ENCODE measurements around the gene CLMP.
"Not testable (repeated sequence)": the region's sequence is repeated elsewhere in the genome, so short reads cannot be mapped to it uniquely, and the experiment has no call there.

The CLMP gene

DNA sequence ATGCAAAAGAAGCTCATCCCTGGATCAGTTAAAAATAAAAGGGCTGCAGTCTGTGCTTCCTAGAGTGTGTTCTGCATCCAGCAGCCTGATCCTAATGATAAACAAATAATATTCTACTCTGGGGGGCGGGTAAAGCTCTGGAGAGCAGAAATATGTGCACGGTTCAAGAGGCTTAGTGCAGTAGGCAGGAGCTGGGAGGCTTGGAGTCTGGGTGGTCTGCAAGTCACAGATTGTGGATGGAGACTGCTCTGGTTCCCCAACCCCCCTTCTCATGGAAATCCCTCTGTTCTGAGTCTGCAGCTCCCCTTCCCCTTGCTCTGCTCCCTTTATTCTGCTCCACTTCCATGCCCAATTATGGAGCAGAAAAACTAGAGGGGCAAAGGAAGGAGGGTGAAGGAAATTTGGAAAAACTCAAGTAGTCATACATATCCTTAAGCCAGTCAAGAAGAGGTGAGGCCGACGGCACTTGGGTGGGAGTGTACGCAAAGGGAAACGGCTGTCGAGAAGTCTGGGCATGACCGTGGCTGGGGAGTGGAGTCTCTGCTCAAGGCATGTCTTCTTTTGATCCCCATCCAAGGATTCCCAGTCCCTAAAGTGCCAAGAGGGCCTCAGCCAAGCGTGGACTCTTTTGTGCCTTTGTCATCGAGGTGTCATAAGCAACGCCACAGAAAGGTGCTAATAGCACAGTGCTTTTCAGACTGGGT lies 16.3 kb upstream of the CLMP start:
- Histone ChIP-seq H3K27me3 (replicated peaks; ENCODE audit: control insufficient read depth, insufficient read depth, low read length) (peaks cover 1% of the 10 kb centered on the region; the same call in 1 of the 2 replicates), H3K4me3 (replicated peaks; ENCODE audit: low read depth, low read length) (no peak overlapping the region), H3K36me3 (ENCODE audit: control insufficient read depth, insufficient read depth, low read length) (no peaks in the 10 kb centered on the region)
- no peak for DNase-seq (ENCODE audit: extremely low read depth, insufficient read length)
- TF ChIP-seq, protein P1, sequence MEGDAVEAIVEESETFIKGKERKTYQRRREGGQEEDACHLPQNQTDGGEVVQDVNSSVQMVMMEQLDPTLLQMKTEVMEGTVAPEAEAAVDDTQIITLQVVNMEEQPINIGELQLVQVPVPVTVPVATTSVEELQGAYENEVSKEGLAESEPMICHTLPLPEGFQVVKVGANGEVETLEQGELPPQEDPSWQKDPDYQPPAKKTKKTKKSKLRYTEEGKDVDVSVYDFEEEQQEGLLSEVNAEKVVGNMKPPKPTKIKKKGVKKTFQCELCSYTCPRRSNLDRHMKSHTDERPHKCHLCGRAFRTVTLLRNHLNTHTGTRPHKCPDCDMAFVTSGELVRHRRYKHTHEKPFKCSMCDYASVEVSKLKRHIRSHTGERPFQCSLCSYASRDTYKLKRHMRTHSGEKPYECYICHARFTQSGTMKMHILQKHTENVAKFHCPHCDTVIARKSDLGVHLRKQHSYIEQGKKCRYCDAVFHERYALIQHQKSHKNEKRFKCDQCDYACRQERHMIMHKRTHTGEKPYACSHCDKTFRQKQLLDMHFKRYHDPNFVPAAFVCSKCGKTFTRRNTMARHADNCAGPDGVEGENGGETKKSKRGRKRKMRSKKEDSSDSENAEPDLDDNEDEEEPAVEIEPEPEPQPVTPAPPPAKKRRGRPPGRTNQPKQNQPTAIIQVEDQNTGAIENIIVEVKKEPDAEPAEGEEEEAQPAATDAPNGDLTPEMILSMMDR (IDR thresholded peaks at IDR 0.05; ENCODE audit: insufficient read depth, low read length, poor library complexity, severe bottlenecking) = no peak

DNA sequence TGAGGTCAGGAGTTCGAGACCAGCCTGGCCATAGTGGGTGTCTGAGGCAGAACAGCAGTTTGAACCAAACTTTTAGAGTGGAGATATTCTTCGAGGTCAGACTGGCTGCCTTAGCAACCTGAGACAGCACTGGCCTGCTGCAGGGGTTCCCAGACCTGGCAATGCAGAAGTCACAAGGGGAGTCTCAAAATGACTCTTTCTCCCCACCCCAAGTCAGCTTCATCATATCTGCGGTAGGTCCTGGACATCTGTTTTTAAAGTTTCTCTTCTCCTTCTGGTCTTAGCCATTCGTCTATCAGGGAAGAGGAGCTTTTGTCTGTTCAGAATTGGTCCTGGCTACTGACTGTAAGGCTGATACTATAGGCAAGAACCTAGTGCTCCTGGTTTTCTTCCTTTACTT lies 14.5 kb upstream of the CLMP start:
- TF ChIP-seq, protein P1 (IDR thresholded peaks at IDR 0.05; ENCODE audit: insufficient read depth, low read length, poor library complexity, severe bottlenecking) = no peak
- no peak overlapping the region for H3K4me3 ChIP-seq (replicated peaks; ENCODE audit: low read depth, low read length)
- no peak for DNase-seq (ENCODE audit: extremely low read depth, insufficient read length)

DNA sequence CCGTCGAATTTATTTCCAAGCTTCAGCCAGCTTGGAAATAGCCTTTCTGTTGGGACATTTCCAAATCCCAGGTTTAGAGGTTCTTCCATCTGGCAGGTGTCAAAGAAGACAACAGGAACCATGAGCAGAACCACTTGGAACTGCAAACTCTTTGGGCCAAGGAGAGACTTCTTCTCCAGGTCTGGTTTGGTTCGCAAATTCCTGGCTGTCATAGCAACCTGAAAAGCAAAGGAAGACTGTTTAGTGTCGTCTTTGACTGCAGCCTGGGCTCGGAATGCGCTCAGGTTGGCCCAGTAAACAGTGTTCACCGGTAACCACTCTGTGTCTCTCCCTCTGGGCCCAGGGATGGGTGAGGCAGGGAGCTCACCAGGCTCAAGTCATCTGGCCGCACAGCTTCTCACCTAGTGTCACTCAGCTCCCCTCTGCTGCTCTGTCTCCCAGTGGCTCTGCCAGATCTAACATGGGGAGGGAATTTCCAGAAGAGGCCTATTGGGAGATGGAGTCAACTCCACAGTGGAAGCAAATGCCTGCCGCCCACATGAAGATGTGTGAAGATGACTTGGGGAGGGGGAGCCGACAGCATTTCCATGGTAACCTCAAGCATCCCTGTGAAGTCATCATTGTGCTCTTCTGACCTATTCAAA lies 11.9 kb upstream of the CLMP start:
- TF ChIP-seq, protein P1 (IDR thresholded peaks at IDR 0.05; ENCODE audit: insufficient read depth, low read length, poor library complexity, severe bottlenecking) = no peak

More for the DNA sequence above, 14.5 kb upstream of the CLMP start:
- peaks cover 1% of the 10 kb centered on the region; the same call in 1 of the 2 replicates for H3K27me3 ChIP-seq (replicated peaks; ENCODE audit: control insufficient read depth, insufficient read depth, low read length)
- H3K36me3 ChIP-seq (ENCODE audit: control insufficient read depth, insufficient read depth, low read length) = no peaks in the 10 kb centered on the region

DNA sequence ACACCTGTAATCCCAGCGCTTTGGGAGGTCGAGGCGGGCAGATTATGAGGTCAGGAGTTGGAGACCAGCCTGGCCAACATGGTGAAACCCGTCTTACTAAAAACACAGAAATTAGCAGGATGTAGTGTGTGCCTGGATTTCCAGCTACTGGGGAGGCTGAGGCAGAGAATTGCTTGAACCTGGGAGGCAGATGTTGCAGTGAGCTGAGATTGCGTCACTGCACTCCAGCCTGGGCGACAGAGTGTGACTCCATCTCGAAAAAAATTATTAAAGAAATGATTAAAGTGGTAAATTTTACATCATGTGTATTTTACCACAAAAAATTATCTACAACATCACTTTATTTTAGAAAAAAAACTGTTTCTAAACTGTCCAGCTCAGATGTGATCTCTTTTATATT lies 11.0 kb upstream of the CLMP start:
- not testable (repeated sequence) for H3K36me3 ChIP-seq (ENCODE audit: control insufficient read depth, insufficient read depth, low read length); DNase-seq (ENCODE audit: extremely low read depth, insufficient read length); H3K4me3 ChIP-seq (replicated peaks; ENCODE audit: low read depth, low read length); H3K27me3 ChIP-seq (replicated peaks; ENCODE audit: control insufficient read depth, insufficient read depth, low read length)

More for the DNA sequence above, 11.9 kb upstream of the CLMP start:
- Histone ChIP-seq H3K36me3 (ENCODE audit: control insufficient read depth, insufficient read depth, low read length) (no peaks in the 10 kb centered on the region), H3K4me3 (replicated peaks; ENCODE audit: low read depth, low read length) (no peak overlapping the region), H3K27me3 (replicated peaks; ENCODE audit: control insufficient read depth, insufficient read depth, low read length) (peaks cover 3% of the 10 kb centered on the region)
- DNase-seq (ENCODE audit: extremely low read depth, insufficient read length) = no peak

DNA sequence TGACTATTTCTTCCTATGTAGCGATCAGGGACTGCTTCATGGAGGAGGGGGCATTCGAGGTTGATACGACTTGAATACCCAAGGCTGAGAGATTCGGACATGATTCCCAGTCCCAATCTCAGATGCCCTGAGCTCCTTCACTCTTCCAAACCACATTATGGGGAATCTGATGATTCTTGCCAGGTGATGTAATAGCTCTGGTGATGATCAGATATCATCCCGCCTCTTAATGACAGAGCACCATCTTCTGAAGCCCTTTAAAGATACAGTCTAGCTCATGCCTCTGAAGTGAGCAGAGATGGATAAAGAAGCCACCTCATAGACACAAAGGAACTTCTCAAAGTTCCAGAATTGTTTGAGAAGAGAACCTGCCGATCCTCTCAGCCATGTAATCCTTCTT lies 8.9 kb upstream of the CLMP start:
- peaks cover 4% of the 10 kb centered on the region for H3K27me3 ChIP-seq (replicated peaks; ENCODE audit: control insufficient read depth, insufficient read depth, low read length)
- TF ChIP-seq, protein P1 (IDR thresholded peaks at IDR 0.05; ENCODE audit: insufficient read depth, low read length, poor library complexity, severe bottlenecking) = no peak
- DNase-seq (ENCODE audit: extremely low read depth, insufficient read length) = no peak

DNA sequence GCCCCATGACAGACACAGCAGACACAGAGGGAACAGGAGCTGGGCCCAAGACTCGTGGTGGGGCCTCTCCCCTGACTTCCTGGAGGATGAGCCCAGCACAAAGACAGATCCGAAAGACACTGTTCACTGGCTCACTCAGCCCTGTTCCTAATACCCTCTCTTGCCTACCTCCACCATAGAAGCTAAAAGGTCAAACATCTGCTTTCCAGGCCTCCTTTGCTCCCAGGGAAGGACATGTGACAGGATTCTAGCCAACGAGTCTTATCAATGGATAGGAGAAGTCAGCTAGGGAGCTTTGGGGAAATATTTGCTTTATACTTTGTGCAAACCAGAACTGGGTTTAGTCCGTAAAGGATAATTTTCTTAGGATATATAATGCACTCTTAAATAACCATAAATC lies 8.4 kb upstream of the CLMP start:
- Histone ChIP-seq H3K27me3 (replicated peaks; ENCODE audit: control insufficient read depth, insufficient read depth, low read length) (peaks cover 4% of the 10 kb centered on the region), H3K36me3 (ENCODE audit: control insufficient read depth, insufficient read depth, low read length) (no peaks in the 10 kb centered on the region), H3K4me3 (replicated peaks; ENCODE audit: low read depth, low read length) (no peak overlapping the region)
- DNase-seq (ENCODE audit: extremely low read depth, insufficient read length) = no peak
- TF ChIP-seq, protein P1 (IDR thresholded peaks at IDR 0.05; ENCODE audit: insufficient read depth, low read length, poor library complexity, severe bottlenecking) = no peak

More for the DNA sequence above, 8.9 kb upstream of the CLMP start:
- Histone ChIP-seq H3K36me3 (ENCODE audit: control insufficient read depth, insufficient read depth, low read length) (no peaks in the 10 kb centered on the region), H3K4me3 (replicated peaks; ENCODE audit: low read depth, low read length) (no peak overlapping the region)

Data from GM06990 (cell line).